HFFc6 (cell line): Measurements from ENCODE around the gene ARMC7. TPM values are rescaled to one million over a fixed set of nuclear protein-coding genes. Genes with fewer than 3 reads are reported as not detected.

Experiments
- DNase-seq: peaks from one replicate; pipeline ENCODE4 v3.0.0-alpha.2; 2018
- H3K27ac Mint-ChIP-seq: 2 replicates; pipeline ENCODE4 v1.8.0; 2020; ENCODE audit warnings: mild to moderate bottlenecking, mixed read lengths
- H3K27me3 Mint-ChIP-seq: 2 replicates; pipeline ENCODE4 v1.8.0; 2021; ENCODE audit warnings: mild to moderate bottlenecking, moderate library complexity, mixed read lengths; ENCODE audit not compliant: insufficient read depth
- H3K36me3 Mint-ChIP-seq: 2 replicates; pipeline ENCODE4 v1.8.0; 2021; ENCODE audit warnings: low read depth, mixed read lengths
- H3K4me1 Mint-ChIP-seq: 2 replicates; pipeline ENCODE4 v1.8.0; 2020; ENCODE audit warnings: low read depth, mixed read lengths
- H3K4me3 Mint-ChIP-seq: 2 replicates; pipeline ENCODE4 v1.8.0; 2020; ENCODE audit warnings: mild to moderate bottlenecking, moderate library complexity, mixed read lengths
- H3K9me3 Mint-ChIP-seq: 2 replicates; pipeline ENCODE4 v1.8.0; 2020; ENCODE audit warnings: mild to moderate bottlenecking, mixed read lengths
- total RNA-seq, 6 experiments: library from RNA; stranded (reverse); fragmentation: NEBNext Ultra II Directional; extraction: Animal tissue kit (Norgen Biotek cat#: 25700); gene quantifications; 2 replicates in 1 of 6; 3 replicates in 5 of 6; pipeline ENCODE4 v1.2.3, GENCODE V29; 2021
- TF ChIP-seq, protein P1 (sequence below): fragments of 200-600 bp; sonication (generic); IDR thresholded peaks from 2 replicates; pipeline ENCODE4 v1.5.0; 2021; ENCODE audit warnings: antibody characterized with exemption, mild to moderate bottlenecking

The ARMC7 gene
- total RNA-seq, 6 experiments from 2014 or later = 9.1 to 11.7 (median 9.6) TPM

DNA sequence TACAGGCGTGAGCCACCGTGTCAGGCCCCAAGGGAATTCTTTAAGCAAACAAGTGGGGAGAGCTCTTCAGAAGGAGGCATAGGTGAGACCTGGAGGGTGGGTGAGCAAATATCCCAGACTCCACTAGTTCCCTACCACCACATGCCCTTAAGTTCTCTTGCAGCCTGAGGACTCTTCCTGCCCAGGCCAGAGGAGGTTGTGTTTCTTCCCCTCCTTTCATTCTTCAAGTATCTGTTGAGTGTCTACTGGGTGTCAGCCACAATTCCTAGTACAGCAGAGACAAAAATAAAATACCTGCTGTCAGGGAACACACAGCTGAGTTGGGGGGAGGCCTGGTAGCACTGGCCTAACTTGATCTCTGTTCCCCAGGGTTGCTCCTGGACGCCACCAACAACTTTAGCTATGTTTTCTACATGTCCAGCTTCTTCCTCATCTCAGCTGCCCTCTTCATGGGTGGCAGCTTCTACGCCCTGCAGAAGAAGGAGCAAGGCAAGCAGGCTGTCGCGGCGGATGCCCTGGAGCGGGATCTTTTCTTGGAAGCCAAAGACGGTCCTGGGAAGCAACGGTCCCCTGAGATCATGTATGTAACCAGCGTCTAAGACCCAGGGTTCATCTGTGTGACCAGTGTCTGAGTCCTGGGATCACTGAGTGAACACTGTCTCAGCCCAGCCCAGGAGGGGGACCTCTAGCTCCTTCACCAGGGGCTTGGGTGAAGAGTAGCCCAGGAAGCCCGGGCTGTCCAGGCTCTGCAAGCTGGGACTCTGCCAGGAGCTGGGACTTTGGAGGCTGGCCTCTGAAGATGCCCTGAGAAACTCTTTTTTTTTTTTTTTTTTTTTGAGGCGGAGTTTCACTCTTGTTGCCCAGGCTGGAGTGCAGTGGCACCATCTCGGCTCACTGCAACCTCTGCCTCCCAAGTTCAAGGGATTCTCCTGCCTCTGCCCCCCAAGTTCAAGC is 5.9 kb upstream of the ARMC7 start:
- H3K4me3 Mint-ChIP-seq = no peak overlapping the region
- no peak overlapping the region; the same call in 1 of the 2 replicates for H3K27ac Mint-ChIP-seq
- peaks cover 17% of the 10 kb centered on the region for H3K36me3 Mint-ChIP-seq
- no peaks in the 10 kb centered on the region for H3K9me3 Mint-ChIP-seq
- DNase-seq = no peak
- H3K4me1 Mint-ChIP-seq = peaks cover 7% of the 10 kb centered on the region; the same call in 1 of the 2 replicates
- H3K27me3 Mint-ChIP-seq = peaks cover 2% of the 10 kb centered on the region
- TF ChIP-seq, protein P1, sequence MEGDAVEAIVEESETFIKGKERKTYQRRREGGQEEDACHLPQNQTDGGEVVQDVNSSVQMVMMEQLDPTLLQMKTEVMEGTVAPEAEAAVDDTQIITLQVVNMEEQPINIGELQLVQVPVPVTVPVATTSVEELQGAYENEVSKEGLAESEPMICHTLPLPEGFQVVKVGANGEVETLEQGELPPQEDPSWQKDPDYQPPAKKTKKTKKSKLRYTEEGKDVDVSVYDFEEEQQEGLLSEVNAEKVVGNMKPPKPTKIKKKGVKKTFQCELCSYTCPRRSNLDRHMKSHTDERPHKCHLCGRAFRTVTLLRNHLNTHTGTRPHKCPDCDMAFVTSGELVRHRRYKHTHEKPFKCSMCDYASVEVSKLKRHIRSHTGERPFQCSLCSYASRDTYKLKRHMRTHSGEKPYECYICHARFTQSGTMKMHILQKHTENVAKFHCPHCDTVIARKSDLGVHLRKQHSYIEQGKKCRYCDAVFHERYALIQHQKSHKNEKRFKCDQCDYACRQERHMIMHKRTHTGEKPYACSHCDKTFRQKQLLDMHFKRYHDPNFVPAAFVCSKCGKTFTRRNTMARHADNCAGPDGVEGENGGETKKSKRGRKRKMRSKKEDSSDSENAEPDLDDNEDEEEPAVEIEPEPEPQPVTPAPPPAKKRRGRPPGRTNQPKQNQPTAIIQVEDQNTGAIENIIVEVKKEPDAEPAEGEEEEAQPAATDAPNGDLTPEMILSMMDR = no peak

DNA sequence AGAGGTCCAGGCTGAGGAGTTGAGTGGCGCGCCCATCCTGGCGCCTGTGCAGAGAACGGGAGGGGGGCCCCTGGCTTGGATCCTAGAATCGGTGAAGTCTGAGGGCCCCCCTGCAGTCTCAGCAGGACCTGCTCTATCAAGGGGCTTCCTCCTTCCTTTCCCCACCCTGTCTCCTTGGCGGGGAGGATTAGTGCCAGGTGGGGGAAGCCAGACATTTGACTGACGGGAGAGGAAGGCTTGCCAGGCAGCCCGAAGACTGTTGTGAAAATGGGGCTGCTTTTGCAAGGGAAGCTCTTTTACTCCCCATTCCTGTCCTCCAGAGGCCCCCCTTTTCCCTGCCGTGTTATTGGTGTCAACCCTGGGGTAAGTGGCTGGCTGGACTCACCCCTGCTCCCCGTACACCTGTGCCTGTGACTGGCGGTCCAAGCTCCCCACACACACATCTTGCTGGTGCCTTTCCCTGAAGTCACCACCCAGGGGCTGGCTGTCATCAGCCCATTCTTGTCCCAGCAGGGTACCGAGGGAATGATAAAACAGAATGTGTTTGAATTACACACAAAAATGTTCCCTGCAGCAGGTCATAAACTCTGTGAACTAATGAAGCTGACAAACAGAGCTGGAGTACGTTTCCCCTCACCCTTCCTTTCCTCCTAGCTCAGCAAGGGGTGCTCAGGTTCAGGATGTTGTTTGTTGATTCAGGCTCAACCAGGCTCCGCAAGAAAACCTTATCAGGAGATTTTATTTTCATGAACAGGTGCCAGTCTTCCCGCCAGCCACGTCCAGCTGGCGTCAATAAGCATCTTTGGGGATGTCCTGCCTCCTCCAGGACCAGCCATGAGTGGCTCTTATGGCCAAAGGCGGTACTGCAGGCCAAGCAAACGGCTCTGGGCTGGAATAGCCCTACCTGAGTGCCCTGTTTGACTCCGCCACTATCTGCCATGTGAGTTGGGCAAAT is 4.4 kb upstream of the ARMC7 start:
- DNase-seq = peak; percentile 24

DNA sequence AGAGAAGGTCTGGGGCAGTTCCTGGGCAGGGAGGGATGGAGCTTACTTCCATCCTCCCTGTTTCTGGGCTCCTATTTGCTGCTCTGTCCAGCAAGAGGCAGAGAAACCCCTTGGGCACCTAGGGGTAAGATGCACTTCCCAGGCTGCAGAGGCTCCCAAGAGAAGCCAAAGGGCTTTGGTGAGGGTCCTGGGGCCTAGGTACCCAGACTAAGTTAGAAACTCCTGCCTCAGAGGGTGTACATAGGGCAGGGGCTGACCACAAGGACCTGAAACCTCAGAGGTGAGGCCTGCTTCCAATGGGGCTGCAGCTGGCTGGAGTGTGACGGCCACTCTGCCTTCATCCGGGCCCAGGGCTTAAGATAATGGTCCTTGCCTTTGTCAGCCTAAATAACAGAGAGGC is 1.6 kb upstream of the ARMC7 start:
- no peak overlapping the region for H3K27ac Mint-ChIP-seq
- peak overlapping the region; percentile 93 for H3K4me3 Mint-ChIP-seq
- peaks cover 16% of the 10 kb centered on the region for H3K36me3 Mint-ChIP-seq

More for the DNA sequence above, 4.4 kb upstream of the ARMC7 start:
- TF ChIP-seq, protein P1 = peak; percentile 81
- Mint-ChIP-seq H3K36me3 (peaks cover 12% of the 10 kb centered on the region), H3K27ac (no peak overlapping the region), H3K9me3 (no peaks in the 10 kb centered on the region), H3K4me3 (no peak overlapping the region), H3K27me3 (peaks cover 2% of the 10 kb centered on the region), H3K4me1 (peaks cover 11% of the 10 kb centered on the region; the same call in 1 of the 2 replicates)

DNA sequence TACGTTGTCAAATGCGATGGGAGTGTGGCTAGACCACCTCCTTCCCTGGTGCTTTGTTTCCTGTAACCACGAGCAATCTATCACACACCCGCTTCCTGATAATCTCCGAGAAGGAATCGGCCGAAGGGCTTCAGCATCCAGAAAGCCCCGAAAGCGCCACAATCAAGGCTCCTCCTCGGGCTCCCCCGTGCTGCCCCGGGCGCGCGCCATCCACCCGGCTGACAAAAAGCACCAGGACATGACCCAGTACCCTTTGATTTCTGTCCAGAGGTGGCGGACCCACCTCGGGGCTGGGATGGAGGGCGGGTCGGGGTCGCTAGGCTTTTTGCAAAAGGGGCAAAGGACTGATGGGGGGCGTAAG is 743 bp upstream of the ARMC7 start:
- H3K4me3 Mint-ChIP-seq = peak overlapping the region; percentile 93
- TF ChIP-seq, protein P1 = no peak
- H3K36me3 Mint-ChIP-seq = peaks cover 16% of the 10 kb centered on the region
- no peak for DNase-seq
- peaks cover 2% of the 10 kb centered on the region; the same call in 1 of the 2 replicates for H3K27me3 Mint-ChIP-seq
- no peak overlapping the region for H3K27ac Mint-ChIP-seq
- no peaks in the 10 kb centered on the region for H3K9me3 Mint-ChIP-seq
- H3K4me1 Mint-ChIP-seq = peaks cover 28% of the 10 kb centered on the region

More for the DNA sequence above, 1.6 kb upstream of the ARMC7 start:
- Mint-ChIP-seq H3K4me1 (peaks cover 24% of the 10 kb centered on the region), H3K27me3 (peaks cover 2% of the 10 kb centered on the region; the same call in 1 of the 2 replicates), H3K9me3 (no peaks in the 10 kb centered on the region)
- DNase-seq = no peak
- TF ChIP-seq, protein P1 = no peak

DNA sequence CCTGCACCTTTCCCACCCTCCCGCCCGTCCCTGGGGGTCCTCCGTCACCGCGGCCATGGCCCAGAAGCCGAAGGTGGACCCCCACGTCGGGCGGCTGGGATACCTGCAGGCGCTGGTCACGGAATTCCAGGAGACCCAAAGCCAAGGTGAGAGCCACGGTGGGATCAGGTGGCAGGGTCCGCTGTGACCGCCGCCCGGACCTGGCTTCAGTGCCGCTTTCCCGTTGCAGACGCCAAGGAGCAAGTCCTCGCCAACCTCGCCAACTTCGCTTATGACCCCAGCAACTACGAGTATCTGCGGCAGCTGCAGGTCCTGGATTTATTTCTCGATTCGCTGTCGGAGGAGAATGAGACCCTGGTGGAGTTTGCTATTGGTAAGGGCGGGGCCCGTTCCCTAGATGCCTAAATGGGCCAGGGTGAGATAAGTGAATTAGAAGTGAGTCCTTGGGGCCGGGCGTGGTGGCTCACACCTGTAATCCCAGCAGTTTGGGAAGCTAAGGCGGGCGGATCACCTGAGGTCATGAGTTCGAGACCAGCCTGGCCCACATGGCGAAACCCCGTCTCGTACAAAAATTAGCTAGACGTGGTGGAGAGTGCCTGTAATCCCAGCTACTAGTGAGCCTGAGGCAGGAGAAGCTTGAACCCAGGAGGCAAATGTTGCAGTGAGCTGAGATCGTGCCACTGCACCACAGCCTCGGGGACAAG is 617 bp downstream of the ARMC7 start:
- Mint-ChIP-seq H3K36me3 (peaks cover 16% of the 10 kb centered on the region), H3K4me1 (peaks cover 40% of the 10 kb centered on the region), H3K27ac (no peak overlapping the region), H3K27me3 (peaks cover 5% of the 10 kb centered on the region; the same call in 1 of the 2 replicates), H3K9me3 (no peaks in the 10 kb centered on the region), H3K4me3 (peak overlapping the region; percentile 93)
- DNase-seq = no peak
- TF ChIP-seq, protein P1 = no peak
